ENCODE data around the gene ANXA5. TPM values are rescaled to one million over a fixed set of nuclear protein-coding genes. Genes with fewer than 3 reads are reported as not detected.

Gene ANXA5
- total RNA-seq, 1 experiment from 2014 or later: 222 TPM

DNA sequence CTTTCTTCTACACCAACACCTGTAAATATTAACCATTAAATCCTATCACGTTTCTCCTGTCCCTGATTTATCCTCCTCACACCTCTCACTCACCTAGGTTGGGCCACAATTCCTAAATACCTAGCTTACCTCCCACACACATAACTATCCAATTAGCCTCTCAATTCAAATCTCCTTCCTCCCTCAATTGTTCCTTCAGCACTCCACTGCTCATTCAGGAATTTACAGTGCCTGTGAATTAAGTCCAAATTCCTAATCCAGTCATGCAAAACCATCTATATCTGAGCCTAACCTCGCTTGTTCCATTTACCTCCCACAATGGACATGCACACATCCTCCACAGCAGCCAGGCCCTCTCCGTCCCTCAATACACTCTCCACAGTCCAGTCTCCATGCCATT is 17.5 kb downstream of the ANXA5 start:
- TF ChIP-seq SIN3A (IDR thresholded peaks at IDR 0.05; ENCODE audit: borderline replicate concordance, insufficient read depth, low read depth, low read length) (no peak), TCF7L2 (IDR thresholded peaks at IDR 0.05; ENCODE audit: low read depth, low read length) (no peak), POLR2AphosphoS5 (IDR thresholded peaks at IDR 0.05; ENCODE audit: low read depth, low read length) (no peak), REST (IDR thresholded peaks at IDR 0.05; ENCODE audit: insufficient read depth in 1 of 2, low read depth in 2 of 2, low read length in 1 of 2) (no peak)
- TF ChIP-seq, protein P1, sequence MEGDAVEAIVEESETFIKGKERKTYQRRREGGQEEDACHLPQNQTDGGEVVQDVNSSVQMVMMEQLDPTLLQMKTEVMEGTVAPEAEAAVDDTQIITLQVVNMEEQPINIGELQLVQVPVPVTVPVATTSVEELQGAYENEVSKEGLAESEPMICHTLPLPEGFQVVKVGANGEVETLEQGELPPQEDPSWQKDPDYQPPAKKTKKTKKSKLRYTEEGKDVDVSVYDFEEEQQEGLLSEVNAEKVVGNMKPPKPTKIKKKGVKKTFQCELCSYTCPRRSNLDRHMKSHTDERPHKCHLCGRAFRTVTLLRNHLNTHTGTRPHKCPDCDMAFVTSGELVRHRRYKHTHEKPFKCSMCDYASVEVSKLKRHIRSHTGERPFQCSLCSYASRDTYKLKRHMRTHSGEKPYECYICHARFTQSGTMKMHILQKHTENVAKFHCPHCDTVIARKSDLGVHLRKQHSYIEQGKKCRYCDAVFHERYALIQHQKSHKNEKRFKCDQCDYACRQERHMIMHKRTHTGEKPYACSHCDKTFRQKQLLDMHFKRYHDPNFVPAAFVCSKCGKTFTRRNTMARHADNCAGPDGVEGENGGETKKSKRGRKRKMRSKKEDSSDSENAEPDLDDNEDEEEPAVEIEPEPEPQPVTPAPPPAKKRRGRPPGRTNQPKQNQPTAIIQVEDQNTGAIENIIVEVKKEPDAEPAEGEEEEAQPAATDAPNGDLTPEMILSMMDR (IDR thresholded peaks at IDR 0.05): no peak
- Histone ChIP-seq H3K4me3 (ENCODE audit: low read depth in 2 of 2, low read length in 2 of 2) (no peak overlapping the region), H3K9me3 (ENCODE audit: control insufficient read depth, insufficient read depth, low read depth, low read length) (no peaks in the 10 kb centered on the region), H3K27ac (ENCODE audit: low read length) (no peak overlapping the region), H3K36me3 (ENCODE audit: control insufficient read depth, insufficient read depth, low read length) (peaks cover 55% of the 10 kb centered on the region), H3K4me1 (ENCODE audit: control insufficient read depth, insufficient read depth, low read length) (no peaks in the 10 kb centered on the region), H3K27me3 (ENCODE audit: control insufficient read depth, insufficient read depth, low read length) (no peaks in the 10 kb centered on the region)
- no TSS peak for BruUV-seq (replicated peaks)
- POLR2A ChIA-PET: no interaction called here
- CTCF ChIA-PET: no interaction called here
- in situ Hi-C loops (cut with HindIII; ENCODE audit: low pct_unique_long_range_greater_than_20kb, low sequenced_read_pairs) (no loop called here), intact Hi-C loops (cut with micrococcal nuclease; ENCODE audit: unreplicated experiment) (no loop called here)
- DNase-seq (ENCODE audit: low read depth, low spot score) (no peak), ATAC-seq (no peak)

- ATAC-seq (no peak), DNase-seq (ENCODE audit: low read depth, low spot score) (no peak)
- H3K4me1 ChIP-seq (ENCODE audit: control insufficient read depth, insufficient read depth, low read length): no peaks in the 10 kb centered on the region
- H3K27ac ChIP-seq (ENCODE audit: low read length): no peak overlapping the region
- H3K4me3 ChIP-seq (ENCODE audit: low read depth in 2 of 2, low read length in 2 of 2): no peak overlapping the region
- TF ChIP-seq, protein P1 (IDR thresholded peaks at IDR 0.05): no peak
- TF ChIP-seq REST (IDR thresholded peaks at IDR 0.05; ENCODE audit: insufficient read depth in 1 of 2, low read depth in 2 of 2, low read length in 1 of 2) (no peak), TCF7L2 (IDR thresholded peaks at IDR 0.05; ENCODE audit: low read depth, low read length) (no peak), SIN3A (IDR thresholded peaks at IDR 0.05; ENCODE audit: borderline replicate concordance, insufficient read depth, low read depth, low read length) (no peak), POLR2AphosphoS5 (IDR thresholded peaks at IDR 0.05; ENCODE audit: low read depth, low read length) (no peak)
- H3K36me3 ChIP-seq (ENCODE audit: control insufficient read depth, insufficient read depth, low read length): peaks cover 42% of the 10 kb centered on the region
- intact Hi-C loops (cut with micrococcal nuclease; ENCODE audit: unreplicated experiment) (no loop called here), in situ Hi-C loops (cut with HindIII; ENCODE audit: low pct_unique_long_range_greater_than_20kb, low sequenced_read_pairs) (no loop called here)
- ChIA-PET CTCF (no interaction called here), POLR2A (no interaction called here)
- BruUV-seq (replicated peaks): no TSS peak
- H3K27me3 ChIP-seq (ENCODE audit: control insufficient read depth, insufficient read depth, low read length): no peaks in the 10 kb centered on the region
- no peaks in the 10 kb centered on the region for H3K9me3 ChIP-seq (ENCODE audit: control insufficient read depth, insufficient read depth, low read depth, low read length)
These were observed 19.3 kb downstream of the ANXA5 start for GRCh38 chr4:121677524-121677923.
